HG03108 (cell line): Measurements from ENCODE around the gene STAM.
"Not testable (repeated sequence)": the region's sequence is repeated elsewhere in the genome, so short reads cannot be mapped to it uniquely, and the experiment has no call there.

Source experiments
- ATAC-seq: cut with Tn5 transposase; IDR thresholded peaks from one replicate; pipeline ENCODE4 v1.9.1; 2021; ENCODE audit warnings: moderate library complexity; ENCODE audit not compliant: unreplicated experiment

Gene STAM

GRCh38 chr10:17643755-17644484 is at the start of gene STAM:
STAM (plus strand) TSS chr10:17644151; CDS start chr10:17644340, 189 bp downstream.
- peak; percentile 85 for ATAC-seq

- no peak for ATAC-seq
Observed at GRCh38 chr10:17597386-17597785, 46.6 kb upstream of the STAM start.

- ATAC-seq, result no peak
Observed at GRCh38 chr10:17599089-17599488, 44.9 kb upstream of the STAM start.

GRCh38 chr10:17605936-17606335 is 38.0 kb upstream of the STAM start:
- no peak for ATAC-seq

- no peak for ATAC-seq
Observed at GRCh38 chr10:17606547-17607040, 37.4 kb upstream of the STAM start.

GRCh38 chr10:17607060-17607459 is 36.9 kb upstream of the STAM start:
- ATAC-seq, result no peak

- no peak for ATAC-seq
Observed at GRCh38 chr10:17607603-17608332, 36.2 kb upstream of the STAM start.

- ATAC-seq, result no peak
Observed at GRCh38 chr10:17609523-17610079, 34.4 kb upstream of the STAM start.

GRCh38 chr10:17616403-17617030 is 27.4 kb upstream of the STAM start:
- peak; percentile 44 for ATAC-seq

GRCh38 chr10:17617031-17617911 is 26.7 kb upstream of the STAM start, which contains the start of gene HACD1:
HACD1 (minus strand) TSS chr10:17617374; CDS start chr10:17617339, 35 bp downstream.
- ATAC-seq, result peak; percentile 73

- ATAC-seq, result no peak
Observed at GRCh38 chr10:17622061-17622460, 21.9 kb upstream of the STAM start.

- no peak for ATAC-seq
Observed at GRCh38 chr10:17624996-17625395, 19.0 kb upstream of the STAM start.

- no peak for ATAC-seq
Observed at GRCh38 chr10:17626656-17627055, 17.3 kb upstream of the STAM start.

GRCh38 chr10:17632590-17632989 is 11.4 kb upstream of the STAM start:
- ATAC-seq, result not testable (repeated sequence)

GRCh38 chr10:17633353-17633752 is 10.6 kb upstream of the STAM start:
- no peak for ATAC-seq

- no peak for ATAC-seq
Observed at GRCh38 chr10:17637869-17638268, 6.1 kb upstream of the STAM start.

- no peak for ATAC-seq
Observed at GRCh38 chr10:17640331-17640816, 3.6 kb upstream of the STAM start.

- peak; percentile 4 for ATAC-seq
Observed at GRCh38 chr10:17643339-17643754, 604 bp upstream of the STAM start.

- peak; percentile 17 for ATAC-seq
Observed at GRCh38 chr10:17644485-17644943, 563 bp downstream of the STAM start.
